HepG2 (cell line): ENCODE data around the gene RIT2. TPM values are rescaled to one million over a fixed set of nuclear protein-coding genes. Genes with fewer than 3 reads are reported as not detected.

Experiments
- ATAC-seq: fragments of 200-7000 bp; cut with Tn5 transposase; 3 replicates; pipeline ENCODE4 v1.9.1; 2020; ENCODE audit warnings: mild to moderate bottlenecking, moderate library complexity
- BruUV-seq: library from RNA; stranded (reverse); fragments of 400-500 nt; replicated peaks from 2 replicates; lab custom pipeline; 2021; lab: Mats Ljungman, UMichigan
- CTCF ChIA-PET: fragments of 300-600 bp; formaldehyde crosslinking; extraction: SDS; loops from one replicate; lab custom pipeline; 2021; ENCODE audit warnings: low total read pairs, inconsistent platforms, low intra/inter-chr PET ratio; lab: Yijun Ruan, JAX
- POLR2A ChIA-PET: fragments of 350-600 bp; sonication (Branson Sonifier 250); formaldehyde crosslinking; loops from one replicate; lab custom pipeline; 2020; ENCODE audit warnings: antibody characterized with exemption, inconsistent platforms; lab: Yijun Ruan, JAX
- DNase-seq: peaks from one replicate; pipeline ENCODE4 v3.0.0-alpha.2; 2015; ENCODE audit warnings: low spot score
- FAIRE-seq: peaks from 3 replicates; lab custom pipeline; 2011; peaks lifted over from hg19 to GRCh38; lab: Jason Lieb, UNC
- H2AFZ ChIP-seq: one replicate; pipeline ENCODE4 v1.6.1; 2011; ENCODE audit warnings: low read length, inconsistent platforms
- H3K27ac ChIP-seq: fragments of 300-600 bp; 3 replicates; pipeline ENCODE4 v1.8.0; 2011; ENCODE audit warnings: mixed run types, mild to moderate bottlenecking, mixed read lengths, low read length, inconsistent platforms; ENCODE audit not compliant: insufficient read depth; ENCODE audit errors: extremely low read length
- H3K27me3 ChIP-seq, 2 experiments: fragments of 200-600 bp in 1 of 2; 2 replicates in 1 of 2; 3 replicates in 1 of 2; pipeline versions ENCODE4 v1.6.0 to v1.8.0; 2011; ENCODE audit warnings: low read length in 2 of 2, mild to moderate bottlenecking in 2 of 2, moderate library complexity in 2 of 2, inconsistent platforms in 1 of 2; ENCODE audit not compliant: insufficient read depth in 2 of 2, control insufficient read depth in 1 of 2
- H3K36me3 ChIP-seq, 2 experiments: fragments of 200-600 bp in 1 of 2; replicated peaks in 1 of 2; 2 replicates in 1 of 2; 3 replicates in 1 of 2; pipeline versions ENCODE4 v1.5.1 to v1.8.0; 2011; ENCODE audit warnings: low read length in 2 of 2, inconsistent platforms in 1 of 2; ENCODE audit not compliant: insufficient read depth in 2 of 2, control insufficient read depth in 1 of 2
- H3K4me1 ChIP-seq: 2 replicates; pipeline ENCODE4 v1.5.1; 2012; ENCODE audit warnings: low read length, inconsistent platforms; ENCODE audit not compliant: insufficient read depth
- H3K4me2 ChIP-seq: 2 replicates; pipeline ENCODE4 v1.6.0; 2011; ENCODE audit warnings: low read depth, low read length, inconsistent platforms
- H3K4me3 ChIP-seq, 3 experiments: fragments of 200-600 bp in 1 of 3; sonication (generic), shearing (Covaris generic) in 1 of 3; replicated peaks in 1 of 3; 2 replicates each; pipeline ENCODE4 v1.5.1; 2011 to 2016; ENCODE audit warnings: low read length in 3 of 3, inconsistent platforms in 2 of 3, low read depth in 2 of 3, mild to moderate bottlenecking in 2 of 3, control low read depth in 1 of 3, mixed read lengths in 1 of 3; ENCODE audit not compliant: insufficient read depth in 1 of 3
- H3K79me2 ChIP-seq: one replicate; pipeline ENCODE4 v1.6.1; 2011; ENCODE audit warnings: low read length, inconsistent platforms; ENCODE audit not compliant: insufficient read depth
- H3K9ac ChIP-seq: 2 replicates; pipeline ENCODE4 v1.6.0; 2011; ENCODE audit warnings: mild to moderate bottlenecking, low read depth, low read length, inconsistent platforms; ENCODE audit not compliant: insufficient read depth
- H3K9me3 ChIP-seq: 2 replicates; pipeline ENCODE4 v1.5.1; 2012; ENCODE audit warnings: mild to moderate bottlenecking, low read length
- H4K20me1 ChIP-seq: 2 replicates; pipeline ENCODE4 v1.6.0; 2011; ENCODE audit warnings: inconsistent platforms, mild to moderate bottlenecking, low read length, moderate library complexity; ENCODE audit not compliant: insufficient read depth
- ARNT2 ChIP-seq: sonication (generic); formaldehyde crosslinking; IDR thresholded peaks from 2 replicates; pipeline ENCODE4 v1.8.0; 2022; ENCODE audit warnings: mild to moderate bottlenecking, low read depth, missing genetic modification reagents, moderate library complexity
- CEBPB ChIP-seq: IDR thresholded peaks from 2 replicates; pipeline ENCODE4 v1.6.1; 2011; ENCODE audit warnings: low read depth, low read length, improper control_type of control experiment, borderline replicate concordance
- CENPX ChIP-seq: sonication (generic); formaldehyde crosslinking; IDR thresholded peaks from 2 replicates; pipeline ENCODE4 v1.9.0; 2021; ENCODE audit warnings: mild to moderate bottlenecking, missing genetic modification reagents, moderate library complexity
- ESRRA ChIP-seq: sonication (generic); formaldehyde crosslinking; IDR thresholded peaks from 2 replicates; pipeline ENCODE4 v1.5.1; 2020; ENCODE audit warnings: mild to moderate bottlenecking, low read depth, missing genetic modification reagents
- ISL2 ChIP-seq: sonication (generic); formaldehyde crosslinking; IDR thresholded peaks from 2 replicates; pipeline ENCODE4 v1.5.0; 2020; ENCODE audit warnings: missing genetic modification reagents
- MBNL3 ChIP-seq: fragments of 250-450 bp; sonication (Bioruptor Pico); conservative IDR thresholded peaks from 2 replicates; pipeline ENCODE4 v1.8.0; 2022; ENCODE audit warnings: mild to moderate bottlenecking, inconsistent platforms
- MED8 ChIP-seq: sonication (generic); formaldehyde crosslinking; IDR thresholded peaks from 2 replicates; pipeline ENCODE4 v1.8.1; 2023; ENCODE audit warnings: mild to moderate bottlenecking, missing genetic modification reagents; ENCODE audit not compliant: insufficient replicate concordance
- MLX ChIP-seq: IDR thresholded peaks from 2 replicates; pipeline ENCODE4 v1.6.1; 2016
- NFYC ChIP-seq: IDR thresholded peaks from 2 replicates; pipeline ENCODE4 v1.6.1; 2016; ENCODE audit warnings: missing genetic modification reagents, missing compliant biosample characterization
- PCBP1 ChIP-seq: fragments of 200-400 bp; formaldehyde crosslinking; IDR thresholded peaks from 2 replicates; pipeline ENCODE4 v1.6.1; 2017; ENCODE audit warnings: mild to moderate bottlenecking, low read depth, low read length, borderline replicate concordance
- POLR2AphosphoS5 ChIP-seq: IDR thresholded peaks from 2 replicates; pipeline ENCODE4 v1.6.1; 2012; ENCODE audit warnings: low read depth, low read length
- RBM39 ChIP-seq: fragments of 200-400 bp; formaldehyde crosslinking; IDR thresholded peaks from one replicate; pipeline ENCODE4 v1.6.1; 2018; ENCODE audit warnings: antibody characterized with exemption, mild to moderate bottlenecking, low read depth, low read length; ENCODE audit not compliant: poor library complexity, severe bottlenecking
- RCOR2 ChIP-seq: IDR thresholded peaks from 2 replicates; pipeline ENCODE4 v1.6.1; 2016; ENCODE audit warnings: missing biosample characterization, missing genetic modification reagents
- XRCC5 ChIP-seq: fragments of 200-400 bp; formaldehyde crosslinking; optimal IDR thresholded peaks from 2 replicates; pipeline ENCODE3; 2017; ENCODE audit warnings: mild to moderate bottlenecking, low read length
- ZMAT3 ChIP-seq: sonication (generic); formaldehyde crosslinking; conservative IDR thresholded peaks from 2 replicates; pipeline ENCODE4 v1.7.0; 2021; ENCODE audit warnings: missing genetic modification reagents
- ZNF12 ChIP-seq: sonication (generic); formaldehyde crosslinking; IDR thresholded peaks from 2 replicates; pipeline ENCODE4 v1.5.0; 2020; ENCODE audit warnings: missing genetic modification reagents
- ZNF235 ChIP-seq: sonication (generic); formaldehyde crosslinking; IDR thresholded peaks from 2 replicates; pipeline ENCODE4 v1.8.1; 2023; ENCODE audit warnings: mild to moderate bottlenecking, missing genetic modification reagents, borderline replicate concordance
- ZNF296 ChIP-seq: sonication (generic); formaldehyde crosslinking; conservative IDR thresholded peaks from 2 replicates; pipeline ENCODE4 v1.5.0; 2020; ENCODE audit warnings: mild to moderate bottlenecking, missing genetic modification reagents
- ZNF382 ChIP-seq: sonication (generic); formaldehyde crosslinking; IDR thresholded peaks from 2 replicates; pipeline ENCODE4 v1.5.0; 2020; ENCODE audit warnings: missing genetic modification reagents, mild to moderate bottlenecking, borderline replicate concordance
- WGBS: methylation state at CpG from one replicate; pipeline ENCODE4 v1.1.6; 2017; ENCODE audit warnings: low lambda C conversion rate; 5-methylcytosine and 5-hydroxymethylcytosine counted together
- in situ Hi-C: cut with HindIII; loops from 2 replicates; pipeline ENCODE4 v1.10.0; 2017; ENCODE audit warnings: low pct_unique_long_range_greater_than_20kb; ENCODE audit not compliant: extremely low pct_ligation_motif_present
- intact Hi-C: fragments of 100-400 bp; cut with micrococcal nuclease; formaldehyde crosslinking; loops from one replicate; pipeline ENCODE4 v1.10.0; 2022; ENCODE audit not compliant: unreplicated experiment
- polyA plus RNA-seq, 8 experiments: library from polyadenylated mRNA; depleted of rRNA in 3 of 8; stranded (reverse) in 7 of 8; unstranded in 1 of 8; fragments of >200 nt; fragmentation: Illumina TruSeq in 4 of 8; extraction: Trizol in 4 of 8; gene quantifications; 2 replicates each; pipeline versions ENCODE4 v1.2.1 to v1.2.3, GENCODE V29; 2011 to 2016; ENCODE audit warnings: low read depth in 4 of 8, missing spikeins in 1 of 8, mixed read lengths in 1 of 8; ENCODE audit not compliant: insufficient read depth in 1 of 8
- total RNA-seq, 5 experiments: library from RNA; depleted of rRNA; stranded (reverse); fragments of >200 nt; fragmentation: Illumina TruSeq; extraction: Trizol; gene quantifications; 2 replicates each; pipeline ENCODE4 v1.2.3, GENCODE V29; 2016; ENCODE audit warnings: low read depth in 1 of 5
- TF ChIP-seq, protein P1 (sequence below): sonication (generic); formaldehyde crosslinking; IDR thresholded peaks from 2 replicates; pipeline ENCODE4 v1.4.0; 2020; ENCODE audit warnings: missing genetic modification reagents, borderline replicate concordance

RIT2 gene
- total and polyA plus RNA-seq, 2 of the 13 experiments (the other 11 are each of a cell fraction or from before 2014, with no cell fraction given): not detected

DNA sequence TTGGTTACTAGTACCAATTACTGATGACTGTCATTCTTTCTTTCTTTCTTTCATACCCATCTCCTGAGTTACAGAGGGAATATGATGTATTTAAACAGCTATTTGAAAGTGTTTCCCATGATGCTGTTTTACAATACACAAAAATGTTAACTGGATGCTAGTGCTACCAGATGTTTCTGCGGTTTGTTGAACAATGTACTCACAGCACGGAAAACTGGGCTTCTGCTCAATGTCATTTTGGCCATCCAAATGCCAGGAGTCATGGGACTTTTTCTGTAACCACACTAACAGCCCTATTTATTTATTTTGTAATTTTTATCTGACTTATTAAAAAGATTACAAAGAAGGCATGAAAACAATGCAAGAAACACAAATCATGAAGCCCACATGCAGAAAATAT, 313.8 kb downstream of the RIT2 start (continued):
- TF ChIP-seq, protein P1, sequence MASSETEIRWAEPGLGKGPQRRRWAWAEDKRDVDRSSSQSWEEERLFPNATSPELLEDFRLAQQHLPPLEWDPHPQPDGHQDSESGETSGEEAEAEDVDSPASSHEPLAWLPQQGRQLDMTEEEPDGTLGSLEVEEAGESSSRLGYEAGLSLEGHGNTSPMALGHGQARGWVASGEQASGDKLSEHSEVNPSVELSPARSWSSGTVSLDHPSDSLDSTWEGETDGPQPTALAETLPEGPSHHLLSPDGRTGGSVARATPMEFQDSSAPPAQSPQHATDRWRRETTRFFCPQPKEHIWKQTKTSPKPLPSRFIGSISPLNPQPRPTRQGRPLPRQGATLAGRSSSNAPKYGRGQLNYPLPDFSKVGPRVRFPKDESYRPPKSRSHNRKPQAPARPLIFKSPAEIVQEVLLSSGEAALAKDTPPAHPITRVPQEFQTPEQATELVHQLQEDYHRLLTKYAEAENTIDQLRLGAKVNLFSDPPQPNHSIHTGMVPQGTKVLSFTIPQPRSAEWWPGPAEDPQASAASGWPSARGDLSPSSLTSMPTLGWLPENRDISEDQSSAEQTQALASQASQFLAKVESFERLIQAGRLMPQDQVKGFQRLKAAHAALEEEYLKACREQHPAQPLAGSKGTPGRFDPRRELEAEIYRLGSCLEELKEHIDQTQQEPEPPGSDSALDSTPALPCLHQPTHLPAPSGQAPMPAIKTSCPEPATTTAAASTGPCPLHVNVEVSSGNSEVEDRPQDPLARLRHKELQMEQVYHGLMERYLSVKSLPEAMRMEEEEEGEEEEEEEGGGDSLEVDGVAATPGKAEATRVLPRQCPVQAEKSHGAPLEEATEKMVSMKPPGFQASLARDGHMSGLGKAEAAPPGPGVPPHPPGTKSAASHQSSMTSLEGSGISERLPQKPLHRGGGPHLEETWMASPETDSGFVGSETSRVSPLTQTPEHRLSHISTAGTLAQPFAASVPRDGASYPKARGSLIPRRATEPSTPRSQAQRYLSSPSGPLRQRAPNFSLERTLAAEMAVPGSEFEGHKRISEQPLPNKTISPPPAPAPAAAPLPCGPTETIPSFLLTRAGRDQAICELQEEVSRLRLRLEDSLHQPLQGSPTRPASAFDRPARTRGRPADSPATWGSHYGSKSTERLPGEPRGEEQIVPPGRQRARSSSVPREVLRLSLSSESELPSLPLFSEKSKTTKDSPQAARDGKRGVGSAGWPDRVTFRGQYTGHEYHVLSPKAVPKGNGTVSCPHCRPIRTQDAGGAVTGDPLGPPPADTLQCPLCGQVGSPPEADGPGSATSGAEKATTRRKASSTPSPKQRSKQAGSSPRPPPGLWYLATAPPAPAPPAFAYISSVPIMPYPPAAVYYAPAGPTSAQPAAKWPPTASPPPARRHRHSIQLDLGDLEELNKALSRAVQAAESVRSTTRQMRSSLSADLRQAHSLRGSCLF (CRISPR knock-in tag): no peak
- TF ChIP-seq MED8 (CRISPR knock-in tag) (no peak), MBNL3 (no peak)

GRCh38 chr18:42798606-42799170, 316.8 kb downstream of the RIT2 start:
- CTCF ChIA-PET: no interaction called here
- H3K9ac ChIP-seq: no peak overlapping the region
- no peaks in the 10 kb centered on the region for H3K4me1 ChIP-seq
- POLR2A ChIA-PET: no interaction called here
- in situ Hi-C loops: no loop called here
- ATAC-seq (no peak), DNase-seq (no peak), FAIRE-seq (no peak)
- no peaks in the 10 kb centered on the region for H4K20me1 ChIP-seq
- BruUV-seq: no TSS peak
- H2AFZ ChIP-seq: no peak overlapping the region
- 0% methylated on average over 1 of the region's 1 CpG for WGBS
- H3K9me3 ChIP-seq: no peaks in the 10 kb centered on the region
- H3K4me3 ChIP-seq: no peak overlapping the region
- H3K36me3 ChIP-seq: no peaks in the 10 kb centered on the region
- H3K27ac ChIP-seq: no peak overlapping the region
- no peak overlapping the region for H3K4me2 ChIP-seq
- no peaks in the 10 kb centered on the region for H3K27me3 ChIP-seq
- intact Hi-C loops: no loop called here
- H3K79me2 ChIP-seq: no peaks in the 10 kb centered on the region
- TF ChIP-seq POLR2AphosphoS5 (no peak), PCBP1 (no peak), XRCC5 (no peak), NFYC (CRISPR knock-in tag) (no peak), RCOR2 (CRISPR knock-in tag) (no peak), ZNF382 (CRISPR knock-in tag) (no peak), ZMAT3 (no peak), CEBPB (no peak), ESRRA (no peak), ARNT2 (CRISPR knock-in tag) (no peak), ISL2 (CRISPR knock-in tag) (no peak), ZNF12 (CRISPR knock-in tag) (no peak), MLX (CRISPR knock-in tag) (no peak), RBM39 (no peak), ZNF235 (CRISPR knock-in tag) (no peak), ZNF296 (CRISPR knock-in tag) (no peak), CENPX (CRISPR knock-in tag) (no peak)
